GM19035 (cell line): ENCODE data around the gene CD109.
"Not testable (repeated sequence)": the region's sequence is repeated elsewhere in the genome, so short reads cannot be mapped to it uniquely, and the experiment has no call there.

ENCODE experiments used
- ATAC-seq: cut with Tn5 transposase; IDR thresholded peaks from one replicate; pipeline ENCODE4 v1.9.1; 2021; ENCODE audit not compliant: unreplicated experiment

The CD109 gene

GRCh38 chr6:73784726-73785505 is 88.9 kb downstream of the CD109 start:
- no peak for ATAC-seq

- ATAC-seq = no peak
Measured at GRCh38 chr6:73790574-73790973, 94.6 kb downstream of the CD109 start.

GRCh38 chr6:73791336-73791735 is 95.3 kb downstream of the CD109 start:
- no peak for ATAC-seq

DNA sequence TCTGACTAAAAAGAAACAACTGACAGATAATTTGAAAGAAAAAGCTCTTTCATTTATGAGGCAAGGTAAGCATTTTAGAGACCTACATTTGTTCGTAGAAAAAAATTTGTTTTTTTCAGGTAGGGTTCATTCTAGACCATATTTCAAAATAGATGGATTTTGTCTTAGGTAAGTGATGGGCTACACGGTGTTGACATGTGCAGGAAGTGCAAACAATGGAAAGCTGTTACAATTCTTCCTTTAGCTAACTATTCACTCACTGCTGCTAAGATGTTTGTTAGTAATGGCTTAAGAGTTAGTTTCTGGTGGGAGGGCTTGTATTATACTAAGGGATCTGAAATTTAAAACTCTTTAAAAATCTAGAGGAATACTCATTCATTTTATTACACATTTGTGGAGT is 96.7 kb downstream of the CD109 start:
- ATAC-seq = no peak

GRCh38 chr6:73796881-73797280 is 100.9 kb downstream of the CD109 start:
- no peak for ATAC-seq

DNA sequence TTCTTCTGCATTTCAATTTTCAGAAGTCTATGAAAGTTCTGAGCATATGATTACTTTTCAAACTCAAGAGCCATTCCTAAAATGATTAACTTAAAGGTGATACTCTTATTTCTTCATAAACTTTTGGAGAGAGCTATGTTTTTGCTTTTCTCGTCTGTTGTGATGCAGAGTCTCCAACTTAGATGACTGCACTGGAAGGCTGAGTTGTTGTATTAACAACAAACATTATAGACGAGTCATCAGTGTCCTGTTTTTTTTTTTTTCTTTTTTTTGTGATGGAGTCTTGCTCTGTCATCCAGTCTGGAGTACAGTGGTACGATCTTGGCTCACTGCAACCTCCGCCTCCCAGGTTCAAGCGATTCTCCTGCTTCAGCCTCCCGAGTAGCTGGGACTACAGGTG is 101.9 kb downstream of the CD109 start:
- ATAC-seq = no peak

GRCh38 chr6:73798592-73798991 is 102.6 kb downstream of the CD109 start:
- ATAC-seq = peak; percentile 62

GRCh38 chr6:73800997-73801396 is 105.0 kb downstream of the CD109 start:
- no peak for ATAC-seq

DNA sequence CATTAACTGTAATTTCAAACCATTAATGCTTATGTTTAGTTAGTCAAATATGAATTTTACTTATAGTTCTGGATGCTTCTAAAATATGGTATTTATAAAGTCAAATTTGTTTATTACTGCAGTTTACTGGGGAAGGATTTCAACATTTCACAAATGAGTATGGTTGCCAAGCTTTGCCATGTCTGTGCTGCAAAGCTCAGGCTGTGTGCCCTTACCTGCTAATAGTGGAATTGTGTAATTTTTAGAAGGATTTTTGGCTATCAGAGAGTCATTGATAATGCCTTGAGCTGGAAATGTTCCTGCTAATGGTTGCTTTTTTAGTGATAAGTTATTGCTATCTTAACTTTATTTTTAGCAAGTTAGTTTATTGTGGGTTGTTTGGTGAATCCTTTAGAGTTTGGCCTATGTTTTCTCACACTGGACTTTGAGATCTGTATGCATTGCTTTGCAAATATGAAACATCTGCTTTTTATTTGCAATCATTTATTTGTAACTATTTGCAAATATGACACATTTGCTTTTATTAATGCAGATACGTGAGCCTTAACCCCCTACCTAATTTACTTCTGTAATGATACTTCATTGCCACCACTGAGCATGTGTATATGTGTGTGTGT is 105.8 kb downstream of the CD109 start:
- no peak for ATAC-seq

DNA sequence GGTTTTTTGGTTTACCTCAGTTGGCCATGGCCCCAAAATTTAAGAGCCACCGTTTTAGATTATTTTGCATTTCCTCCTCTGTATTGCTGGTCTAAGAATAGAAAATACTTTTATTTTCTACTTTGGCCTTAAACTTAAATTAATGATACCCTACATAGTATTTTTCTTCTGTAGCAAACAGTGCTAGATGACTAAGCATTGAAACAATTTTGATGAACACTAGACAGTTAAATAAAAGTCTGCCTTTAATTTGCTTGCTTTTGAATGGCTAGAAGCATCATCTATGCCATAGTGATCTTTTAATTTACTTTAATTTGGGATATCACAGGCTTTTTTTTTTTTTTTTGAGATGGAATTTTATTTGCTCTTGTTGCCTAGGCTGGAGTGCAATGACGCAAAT is 106.4 kb downstream of the CD109 start:
- no peak for ATAC-seq

- ATAC-seq = no peak
Measured at GRCh38 chr6:73803562-73804241, 107.7 kb downstream of the CD109 start.

DNA sequence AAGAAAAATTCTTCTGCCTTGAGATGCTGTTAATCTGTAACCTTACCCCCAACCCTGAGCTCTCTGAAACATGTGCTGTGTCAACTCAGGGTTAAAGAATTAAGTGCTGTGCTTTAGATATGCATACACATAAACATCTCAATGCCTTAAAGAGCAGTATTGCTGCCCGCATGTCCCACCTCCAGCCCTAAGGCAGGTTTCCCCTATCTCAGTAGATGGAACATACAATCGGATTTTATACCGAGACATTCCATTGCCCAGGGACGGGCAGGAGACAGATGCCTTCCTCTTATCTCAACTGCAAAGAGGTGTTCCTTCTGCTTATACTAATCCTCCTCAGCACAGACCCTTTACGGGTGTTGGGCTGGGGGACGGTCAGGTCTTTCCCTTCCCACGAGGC is 109.2 kb downstream of the CD109 start:
- not testable (repeated sequence) for ATAC-seq

GRCh38 chr6:73805982-73806381 is 110.0 kb downstream of the CD109 start:
- ATAC-seq = not testable (repeated sequence)

DNA sequence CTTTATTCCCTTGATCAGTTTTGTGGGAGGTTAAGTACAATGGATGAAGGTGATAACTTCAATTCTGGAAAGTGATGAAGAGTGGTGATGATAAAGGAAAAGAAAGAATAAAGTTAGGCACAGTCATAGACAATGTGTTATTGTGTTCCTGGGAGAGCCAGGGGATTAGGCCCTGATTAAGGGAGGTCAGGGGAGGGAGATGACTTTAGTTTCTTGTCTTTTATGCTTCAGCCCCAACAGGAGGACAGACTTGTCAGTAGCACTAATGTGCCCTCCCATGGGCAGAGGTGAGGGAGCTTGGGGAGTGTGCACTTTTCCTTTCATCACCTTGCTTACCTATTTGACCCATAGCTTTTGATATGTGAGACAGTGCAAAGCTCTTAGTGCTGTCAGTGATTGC is 115.7 kb downstream of the CD109 start:
- ATAC-seq = no peak

DNA sequence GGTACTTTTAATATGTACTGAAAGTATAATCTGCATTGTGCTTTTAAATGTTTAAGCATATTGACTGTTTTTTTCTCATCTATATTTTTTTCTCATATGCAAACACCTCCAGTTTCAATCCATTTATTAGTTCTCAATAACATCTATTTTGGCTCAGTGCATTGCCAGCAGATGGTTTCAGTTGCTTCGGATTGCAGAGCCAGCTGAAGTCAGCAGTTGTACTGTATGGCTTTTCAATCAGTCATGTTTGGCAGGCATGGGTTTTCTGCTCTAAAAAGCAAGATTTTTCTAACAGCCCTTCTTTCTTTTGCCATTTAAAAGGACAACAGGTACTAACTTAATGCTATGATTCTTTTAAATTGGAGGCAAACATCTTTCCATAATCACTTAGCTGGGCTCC is 121.2 kb downstream of the CD109 start:
- ATAC-seq = no peak

DNA sequence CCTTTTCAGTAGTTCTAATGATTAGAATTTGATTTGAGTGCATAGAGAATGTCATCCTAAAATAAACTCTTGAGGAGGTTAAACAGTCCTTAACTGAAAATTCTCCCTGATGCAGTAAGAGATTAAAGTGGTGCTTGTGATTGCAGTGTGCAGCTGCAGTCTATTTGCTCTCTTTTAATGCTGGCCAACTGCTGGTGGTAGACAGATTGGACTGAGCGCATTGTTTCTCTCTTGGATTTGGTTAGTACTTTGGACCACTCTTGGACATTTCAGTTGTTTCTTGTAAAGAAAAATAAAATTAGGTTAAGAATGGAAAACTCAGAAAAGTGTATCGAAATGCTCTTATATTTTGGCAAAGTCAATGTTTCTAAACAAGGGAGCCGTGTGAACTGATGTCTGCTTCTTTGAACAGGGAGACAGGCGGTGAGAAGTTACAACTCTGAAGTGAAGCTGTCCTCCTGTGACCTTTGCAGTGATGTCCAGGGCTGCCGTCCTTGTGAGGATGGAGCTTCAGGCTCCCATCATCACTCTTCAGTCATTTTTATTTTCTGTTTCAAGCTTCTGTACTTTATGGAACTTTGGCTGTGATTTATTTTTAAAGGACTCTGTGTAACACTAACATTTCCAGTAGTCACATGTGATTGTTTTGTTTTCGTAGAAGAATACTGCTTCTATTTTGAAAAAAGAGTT is 127.2 kb downstream of the CD109 start:
- ATAC-seq = no peak

GRCh38 chr6:73823832-73824231 is 127.8 kb downstream of the CD109 start:
- no peak for ATAC-seq

DNA sequence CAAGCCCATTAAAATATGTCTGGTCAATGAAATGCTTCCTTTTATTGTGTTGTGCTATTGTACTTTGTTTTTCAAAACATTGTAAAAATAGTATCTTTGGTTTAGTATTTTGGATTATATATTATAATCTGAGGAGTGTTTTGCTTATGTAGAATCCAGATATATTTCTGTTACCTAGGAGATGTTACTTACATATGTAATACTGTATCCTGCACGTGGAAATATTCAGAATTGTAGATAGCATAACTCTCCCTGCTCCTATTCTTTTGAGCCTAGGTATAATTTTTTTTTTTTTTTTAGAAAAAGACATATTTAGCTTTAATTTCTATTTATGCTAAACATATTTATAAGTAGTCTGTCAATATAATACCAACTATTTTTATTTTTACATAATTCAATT is 130.6 kb downstream of the CD109 start:
- no peak for ATAC-seq

GRCh38 chr6:73830119-73830518 is 134.1 kb downstream of the CD109 start:
- ATAC-seq = no peak

DNA sequence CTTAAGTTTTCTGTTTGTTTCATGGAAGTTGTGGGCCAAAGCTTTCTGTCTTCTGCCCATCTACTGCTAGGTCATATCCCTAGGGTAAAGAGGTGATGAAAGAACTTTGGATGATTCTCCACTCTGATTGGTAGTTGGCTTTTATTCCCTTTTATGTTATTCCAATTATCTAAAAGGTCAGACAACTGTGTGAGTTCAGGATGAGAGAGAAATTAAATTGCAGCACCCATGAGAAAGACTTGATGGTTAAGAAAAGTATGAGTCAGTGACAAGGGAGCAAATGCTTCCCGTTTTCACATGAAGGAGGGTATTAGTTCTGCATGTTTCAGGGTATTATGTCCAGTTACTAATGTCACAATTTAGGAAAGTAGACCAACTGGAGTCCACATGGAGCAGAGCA is 136.3 kb downstream of the CD109 start:
- no peak for ATAC-seq

DNA sequence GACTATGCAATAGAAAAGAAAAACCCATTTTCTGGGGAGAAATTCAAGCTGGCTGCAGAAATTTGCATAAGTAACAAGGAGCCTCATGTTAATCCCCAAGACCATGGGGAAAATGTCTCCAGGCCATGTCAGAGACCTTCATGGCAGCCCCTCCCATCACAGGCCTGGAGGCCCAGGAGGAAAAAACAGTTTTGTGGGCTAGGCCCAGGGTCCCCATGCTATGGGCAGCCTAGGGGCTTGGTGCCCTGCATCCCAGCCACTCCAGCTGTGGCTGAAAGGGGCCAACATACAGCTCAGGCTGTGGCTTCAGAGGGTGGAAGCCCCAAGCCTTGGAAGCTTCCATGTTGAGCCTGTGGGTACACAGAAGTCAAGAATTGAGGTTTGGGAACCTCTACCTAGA is 148.7 kb downstream of the CD109 start:
- not testable (repeated sequence) for ATAC-seq

- not testable (repeated sequence) for ATAC-seq
Measured at GRCh38 chr6:73851048-73851447, 155.0 kb downstream of the CD109 start.
